ENCODE data around the gene C1QL4.
A peak's percentile ranks its signal among the peaks of the same experiment; 100 is the strongest.

Gene C1QL4

GRCh38 chr12:49348781-49349180 is 11.8 kb upstream of the C1QL4 start:
- DNase-seq (ENCODE audit: low read depth): no peak
- no peak overlapping the region for H3K4me3 ChIP-seq (ENCODE audit: control insufficient read depth, low read depth, low read length)

GRCh38 chr12:49347311-49348193 is 10.6 kb upstream of the C1QL4 start:
- peak; percentile 90 for TF ChIP-seq CTCF (IDR thresholded peaks at IDR 0.05; ENCODE audit: control insufficient read depth, insufficient read depth, low read depth, low read length, missing control alignments)
- H3K4me3 ChIP-seq (ENCODE audit: control insufficient read depth, low read depth, low read length): peak overlapping the region; percentile 41
- DNase-seq (ENCODE audit: low read depth): no peak

More at GRCh38 chr12:49348781-49349180, 11.8 kb upstream of the C1QL4 start:
- TF ChIP-seq CTCF (IDR thresholded peaks at IDR 0.05; ENCODE audit: control insufficient read depth, insufficient read depth, low read depth, low read length, missing control alignments): no peak

GRCh38 chr12:49346659-49347310 is 9.8 kb upstream of the C1QL4 start, which contains the start of gene DNAJC22:
TSS of gene DNAJC22 (plus strand) at chr12:49346888. CDS start at chr12:49348873, 1,985 bp downstream.
- no peak for DNase-seq (ENCODE audit: low read depth)
- TF ChIP-seq CTCF (IDR thresholded peaks at IDR 0.05; ENCODE audit: control insufficient read depth, insufficient read depth, low read depth, low read length, missing control alignments): no peak
- peak within 1 kb of the TSS; percentile 43 for H3K4me3 ChIP-seq (ENCODE audit: control insufficient read depth, low read depth, low read length)

GRCh38 chr12:49345825-49346658 is 9.1 kb upstream of the C1QL4 start:
- peak overlapping the region; percentile 43 for H3K4me3 ChIP-seq (ENCODE audit: control insufficient read depth, low read depth, low read length)
- TF ChIP-seq CTCF (IDR thresholded peaks at IDR 0.05; ENCODE audit: control insufficient read depth, insufficient read depth, low read depth, low read length, missing control alignments): no peak
- no peak for DNase-seq (ENCODE audit: low read depth)

GRCh38 chr12:49345051-49345824 is 8.2 kb upstream of the C1QL4 start:
- DNase-seq (ENCODE audit: low read depth): no peak
- TF ChIP-seq CTCF (IDR thresholded peaks at IDR 0.05; ENCODE audit: control insufficient read depth, insufficient read depth, low read depth, low read length, missing control alignments): no peak
- peak overlapping the region; percentile 43 for H3K4me3 ChIP-seq (ENCODE audit: control insufficient read depth, low read depth, low read length)

All from AG09309 (cell line).